SH-SY5Y (cell line): Measurements from ENCODE around the gene DIDO1.

Source experiments
- GATA2 ChIP-seq: IDR thresholded peaks from 2 replicates; pipeline ENCODE4 v1.6.1; 2011; ENCODE audit warnings: mild to moderate bottlenecking, low read depth, low read length
- GATA3 ChIP-seq: IDR thresholded peaks from 2 replicates; pipeline ENCODE4 v1.6.1; 2011; ENCODE audit warnings: low read depth, mild to moderate bottlenecking, low read length, moderate library complexity

- TF ChIP-seq GATA3 = no peak
- TF ChIP-seq GATA2 = no peak
These were observed 28.6 kb downstream of the DIDO1 start for GRCh38 chr20:62897666-62898065.
